Measurements from ENCODE around the gene SLC25A4. TPM values are rescaled to one million over a fixed set of nuclear protein-coding genes. Genes with fewer than 3 reads are reported as not detected.
A peak's percentile ranks its signal among the peaks of the same experiment; 100 is the strongest.

SLC25A4 gene
- total RNA-seq, 1 experiment from 2014 or later: 18.6 TPM

DNA sequence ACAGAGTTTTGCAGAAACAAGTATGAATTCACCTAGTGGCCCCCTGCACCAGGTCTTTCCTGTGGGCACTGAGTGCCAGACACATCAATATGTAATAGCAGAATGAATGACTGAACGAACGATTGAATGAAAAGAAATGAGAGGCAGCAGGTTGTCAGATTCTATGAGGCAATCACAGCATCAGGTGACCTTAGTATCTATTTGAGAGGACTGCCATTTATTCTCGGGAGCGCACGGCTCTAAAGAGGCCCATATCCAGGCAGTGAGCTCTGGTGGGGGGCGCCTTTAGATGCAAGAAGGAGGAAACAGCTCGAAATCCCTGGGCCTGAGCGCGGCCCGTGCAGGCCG, 528 bp upstream of the SLC25A4 start:
- H3K27me3 ChIP-seq (replicated peaks; ENCODE audit: insufficient read depth, low read depth, low read length, poor library complexity): no peaks in the 10 kb centered on the region
- peak overlapping the region; percentile 50 for H3K27ac ChIP-seq (ENCODE audit: low read depth, low read length, poor library complexity, severe bottlenecking)
- no peaks in the 10 kb centered on the region for H3K4me1 ChIP-seq (ENCODE audit: insufficient read depth, low read length, poor library complexity, severe bottlenecking)
- DNase-seq (ENCODE audit: low spot score): peak; percentile 13
- intact Hi-C loops (cut with micrococcal nuclease; ENCODE audit: unreplicated experiment): no loop called here
- TF ChIP-seq, protein P1, sequence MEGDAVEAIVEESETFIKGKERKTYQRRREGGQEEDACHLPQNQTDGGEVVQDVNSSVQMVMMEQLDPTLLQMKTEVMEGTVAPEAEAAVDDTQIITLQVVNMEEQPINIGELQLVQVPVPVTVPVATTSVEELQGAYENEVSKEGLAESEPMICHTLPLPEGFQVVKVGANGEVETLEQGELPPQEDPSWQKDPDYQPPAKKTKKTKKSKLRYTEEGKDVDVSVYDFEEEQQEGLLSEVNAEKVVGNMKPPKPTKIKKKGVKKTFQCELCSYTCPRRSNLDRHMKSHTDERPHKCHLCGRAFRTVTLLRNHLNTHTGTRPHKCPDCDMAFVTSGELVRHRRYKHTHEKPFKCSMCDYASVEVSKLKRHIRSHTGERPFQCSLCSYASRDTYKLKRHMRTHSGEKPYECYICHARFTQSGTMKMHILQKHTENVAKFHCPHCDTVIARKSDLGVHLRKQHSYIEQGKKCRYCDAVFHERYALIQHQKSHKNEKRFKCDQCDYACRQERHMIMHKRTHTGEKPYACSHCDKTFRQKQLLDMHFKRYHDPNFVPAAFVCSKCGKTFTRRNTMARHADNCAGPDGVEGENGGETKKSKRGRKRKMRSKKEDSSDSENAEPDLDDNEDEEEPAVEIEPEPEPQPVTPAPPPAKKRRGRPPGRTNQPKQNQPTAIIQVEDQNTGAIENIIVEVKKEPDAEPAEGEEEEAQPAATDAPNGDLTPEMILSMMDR (conservative IDR thresholded peaks at IDR 0.05; ENCODE audit: low read depth, low read length): no peak
- TF ChIP-seq EZH2 (IDR thresholded peaks at IDR 0.05; ENCODE audit: borderline replicate concordance, low read depth, low read length, poor library complexity, severe bottlenecking): no peak
- peak overlapping the region; percentile 67 for H3K4me3 ChIP-seq (ENCODE audit: low read depth, low read length, poor library complexity, severe bottlenecking)
- no peaks in the 10 kb centered on the region for H3K36me3 ChIP-seq (ENCODE audit: insufficient read depth, low read length, poor library complexity, severe bottlenecking)
- ChIA-PET POLR2A (ENCODE audit: low non-redundant PET) (interaction anchor here (0.6 to 0.7 kb wide), 2 partner anchors 65 to 163 kb away, joined by 3 to 4 read pairs; no protein-coding TSS in a partner anchor), CTCF (interaction anchor here (1.1 kb wide), 1 partner anchor 8 kb away, joined by 7 read pairs; no protein-coding TSS in a partner anchor)
- no TSS peak for BruUV-seq (replicated peaks)
- H3K9me3 ChIP-seq (ENCODE audit: low read depth, low read length, poor library complexity, severe bottlenecking): no peaks in the 10 kb centered on the region

DNA sequence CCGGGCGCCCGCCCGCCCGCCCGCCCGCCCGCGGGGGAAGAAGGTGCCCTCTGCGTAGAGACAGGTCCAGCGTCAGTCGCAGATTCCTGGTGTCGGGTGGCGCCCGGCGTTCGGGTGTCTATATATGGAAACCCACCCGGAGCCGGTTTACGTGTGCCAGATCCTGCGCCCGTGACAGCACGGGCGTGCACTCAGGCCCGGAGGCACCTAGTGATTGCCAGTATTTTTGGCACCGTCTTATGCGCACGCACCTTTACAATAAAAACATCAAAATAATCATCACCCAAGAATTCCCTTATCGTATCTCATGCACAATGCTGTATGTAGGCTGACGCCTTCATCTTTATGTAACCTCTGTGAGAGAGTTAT, 519 bp downstream of the SLC25A4 start:
- no peaks in the 10 kb centered on the region for H3K36me3 ChIP-seq (ENCODE audit: insufficient read depth, low read length, poor library complexity, severe bottlenecking)
- POLR2A ChIA-PET (ENCODE audit: low non-redundant PET): interaction anchor here (0.6 kb wide), 1 partner anchor 13 kb away, joined by 4 read pairs; no protein-coding TSS in a partner anchor
- CTCF ChIA-PET: interaction anchor here (0.9 to 1.4 kb wide), 3 partner anchors 9 to 895 kb away, joined by 3 to 7 read pairs (median 4); no protein-coding TSS in a partner anchor
- no peaks in the 10 kb centered on the region for H3K9me3 ChIP-seq (ENCODE audit: low read depth, low read length, poor library complexity, severe bottlenecking)
- H3K4me1 ChIP-seq (ENCODE audit: insufficient read depth, low read length, poor library complexity, severe bottlenecking): no peaks in the 10 kb centered on the region
- no peaks in the 10 kb centered on the region for H3K27me3 ChIP-seq (replicated peaks; ENCODE audit: insufficient read depth, low read depth, low read length, poor library complexity)
- H3K4me3 ChIP-seq (ENCODE audit: low read depth, low read length, poor library complexity, severe bottlenecking): peak overlapping the region; percentile 67
- H3K27ac ChIP-seq (ENCODE audit: low read depth, low read length, poor library complexity, severe bottlenecking): no peak overlapping the region
- peak; percentile 22 for DNase-seq (ENCODE audit: low spot score)
- BruUV-seq (replicated peaks): no TSS peak
- TF ChIP-seq, protein P1 (conservative IDR thresholded peaks at IDR 0.05; ENCODE audit: low read depth, low read length): no peak
- TF ChIP-seq EZH2 (IDR thresholded peaks at IDR 0.05; ENCODE audit: borderline replicate concordance, low read depth, low read length, poor library complexity, severe bottlenecking): no peak
- intact Hi-C loops (cut with micrococcal nuclease; ENCODE audit: unreplicated experiment): no loop called here

DNA sequence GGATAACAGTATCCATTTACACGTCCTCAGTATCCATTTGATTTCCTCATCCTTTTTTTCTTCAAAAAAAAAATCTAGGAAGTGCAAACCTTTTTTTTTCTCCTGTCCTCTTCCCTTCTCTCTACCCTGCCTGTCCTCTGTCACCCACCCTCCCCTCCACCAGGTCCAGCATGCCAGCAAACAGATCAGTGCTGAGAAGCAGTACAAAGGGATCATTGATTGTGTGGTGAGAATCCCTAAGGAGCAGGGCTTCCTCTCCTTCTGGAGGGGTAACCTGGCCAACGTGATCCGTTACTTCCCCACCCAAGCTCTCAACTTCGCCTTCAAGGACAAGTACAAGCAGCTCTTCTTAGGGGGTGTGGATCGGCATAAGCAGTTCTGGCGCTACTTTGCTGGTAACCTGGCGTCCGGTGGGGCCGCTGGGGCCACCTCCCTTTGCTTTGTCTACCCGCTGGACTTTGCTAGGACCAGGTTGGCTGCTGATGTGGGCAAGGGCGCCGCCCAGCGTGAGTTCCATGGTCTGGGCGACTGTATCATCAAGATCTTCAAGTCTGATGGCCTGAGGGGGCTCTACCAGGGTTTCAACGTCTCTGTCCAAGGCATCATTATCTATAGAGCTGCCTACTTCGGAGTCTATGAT, 1.7 kb downstream of the SLC25A4 start:
- intact Hi-C loops (cut with micrococcal nuclease; ENCODE audit: unreplicated experiment): no loop called here
- ChIA-PET POLR2A (ENCODE audit: low non-redundant PET) (no interaction called here), CTCF (no interaction called here)
- no peak for DNase-seq (ENCODE audit: low spot score)
- Histone ChIP-seq H3K4me1 (ENCODE audit: insufficient read depth, low read length, poor library complexity, severe bottlenecking) (no peaks in the 10 kb centered on the region), H3K27ac (ENCODE audit: low read depth, low read length, poor library complexity, severe bottlenecking) (no peak overlapping the region), H3K36me3 (ENCODE audit: insufficient read depth, low read length, poor library complexity, severe bottlenecking) (no peaks in the 10 kb centered on the region), H3K4me3 (ENCODE audit: low read depth, low read length, poor library complexity, severe bottlenecking) (no peak overlapping the region), H3K27me3 (replicated peaks; ENCODE audit: insufficient read depth, low read depth, low read length, poor library complexity) (no peaks in the 10 kb centered on the region), H3K9me3 (ENCODE audit: low read depth, low read length, poor library complexity, severe bottlenecking) (no peaks in the 10 kb centered on the region)
- TF ChIP-seq, protein P1 (conservative IDR thresholded peaks at IDR 0.05; ENCODE audit: low read depth, low read length): no peak
- TF ChIP-seq EZH2 (IDR thresholded peaks at IDR 0.05; ENCODE audit: borderline replicate concordance, low read depth, low read length, poor library complexity, severe bottlenecking): no peak
- no TSS peak for BruUV-seq (replicated peaks)

All from A673 (cell line).